SU-DHL-6 (cell line): ENCODE data around the gene PRKCZ.

Source experiments
- H2AFZ ChIP-seq: fragments of 200-600 bp; sonication (generic); 2 replicates; pipeline ENCODE4 v1.6.1; 2014; ENCODE audit warnings: low read depth, mild to moderate bottlenecking, moderate library complexity, mixed read lengths, antibody characterized with exemption, low read length; ENCODE audit not compliant: severe bottlenecking
- H3F3A ChIP-seq: fragments of 200-600 bp; shearing (Covaris generic); 2 replicates; pipeline ENCODE4 v1.6.0; 2016; ENCODE audit warnings: antibody characterized with exemption, mild to moderate bottlenecking; ENCODE audit not compliant: insufficient read depth
- H3K27ac ChIP-seq: fragments of 200-600 bp; sonication (generic); 2 replicates; pipeline ENCODE4 v1.5.1; 2016; ENCODE audit warnings: low read depth, mild to moderate bottlenecking, low read length, moderate library complexity, mixed read lengths
- H3K27me3 ChIP-seq: fragments of 200-600 bp; sonication (generic), shearing (Covaris generic); 2 replicates; pipeline ENCODE4 v1.6.0; 2014; ENCODE audit warnings: mild to moderate bottlenecking, low read length
- H3K36me3 ChIP-seq: fragments of 200-600 bp; sonication (generic); 2 replicates; pipeline ENCODE4 v1.6.1; 2014; ENCODE audit warnings: mild to moderate bottlenecking, low read length, mixed read lengths
- H3K4me2 ChIP-seq: fragments of 300-600, 200-600 bp; shearing (Covaris generic), sonication (generic); 2 replicates; pipeline ENCODE4 v1.6.0; 2014; ENCODE audit warnings: low read length, low read depth, mild to moderate bottlenecking; ENCODE audit not compliant: poor library complexity, severe bottlenecking
- H3K4me3 ChIP-seq: fragments of 200-600 bp; sonication (generic); 2 replicates; pipeline ENCODE4 v1.5.1; 2014; ENCODE audit warnings: antibody characterized with exemption, low read length, mild to moderate bottlenecking, mixed read lengths; ENCODE audit not compliant: insufficient read depth, poor library complexity, severe bottlenecking
- H3K79me2 ChIP-seq: fragments of 200-600 bp; sonication (generic); 2 replicates; pipeline ENCODE4 v1.6.1; 2014; ENCODE audit warnings: mild to moderate bottlenecking, low read length, moderate library complexity; ENCODE audit not compliant: insufficient read depth
- H3K9ac ChIP-seq: fragments of 200-600 bp; sonication (generic); 2 replicates; pipeline ENCODE4 v1.7.0; 2014; ENCODE audit warnings: mild to moderate bottlenecking, low read length
- H3K9me2 ChIP-seq: fragments of 200-600 bp; sonication (generic); replicated peaks from 2 replicates; pipeline ENCODE4 v1.6.1; 2014; ENCODE audit warnings: low read length; ENCODE audit not compliant: insufficient read depth
- H3K9me3 ChIP-seq: fragments of 200-600 bp; sonication (generic); 2 replicates; pipeline ENCODE4 v1.6.1; 2014; ENCODE audit warnings: low read length, mixed read lengths; ENCODE audit not compliant: insufficient read depth
- H4K20me1 ChIP-seq: fragments of 200-600 bp; sonication (generic); 2 replicates; pipeline ENCODE4 v1.6.1; 2014; ENCODE audit warnings: low read depth, mild to moderate bottlenecking, antibody characterized with exemption, low read length, moderate library complexity, mixed read lengths
- EZH2phosphoT487 ChIP-seq: fragments of 200-600 bp; sonication (generic), shearing (Covaris generic); conservative IDR thresholded peaks from 2 replicates; pipeline ENCODE4 v1.6.1; 2018; ENCODE audit warnings: mild to moderate bottlenecking, antibody characterized with exemption, low read length, moderate library complexity, mixed read lengths
- TF ChIP-seq, protein P1 (sequence below): fragments of 200-600 bp; sonication (generic); IDR thresholded peaks from one replicate; pipeline ENCODE4 v1.5.1; 2017; ENCODE audit warnings: antibody characterized with exemption, mild to moderate bottlenecking, low read length, moderate library complexity; ENCODE audit not compliant: insufficient read depth, poor library complexity, severe bottlenecking

PRKCZ gene

DNA sequence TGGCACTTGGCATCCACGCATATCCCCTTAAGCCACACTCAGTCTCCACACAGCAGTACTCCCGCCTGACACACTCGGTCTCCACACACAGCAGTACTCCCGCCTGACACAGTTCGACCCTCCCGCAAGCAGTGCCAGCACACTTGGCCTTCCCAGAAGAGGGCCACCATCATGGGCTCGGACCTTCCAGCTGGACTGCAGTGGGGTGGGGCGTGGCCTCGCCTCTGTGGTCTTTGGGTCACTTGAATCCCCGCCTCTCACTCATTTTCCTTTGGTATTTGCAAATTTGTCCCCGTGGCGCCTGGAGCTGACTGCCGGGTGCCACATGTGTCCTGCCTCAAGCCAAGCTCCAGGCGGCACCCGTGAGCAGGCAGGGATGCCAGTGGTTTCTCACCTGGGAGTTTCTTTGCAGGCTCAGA is 80.7 kb downstream of the PRKCZ start:
- no peak overlapping the region for H3K4me2 ChIP-seq
- no peaks in the 10 kb centered on the region for H3K9me3 ChIP-seq
- H3F3A ChIP-seq = no peaks in the 10 kb centered on the region
- no peak for TF ChIP-seq EZH2phosphoT487
- TF ChIP-seq, protein P1, sequence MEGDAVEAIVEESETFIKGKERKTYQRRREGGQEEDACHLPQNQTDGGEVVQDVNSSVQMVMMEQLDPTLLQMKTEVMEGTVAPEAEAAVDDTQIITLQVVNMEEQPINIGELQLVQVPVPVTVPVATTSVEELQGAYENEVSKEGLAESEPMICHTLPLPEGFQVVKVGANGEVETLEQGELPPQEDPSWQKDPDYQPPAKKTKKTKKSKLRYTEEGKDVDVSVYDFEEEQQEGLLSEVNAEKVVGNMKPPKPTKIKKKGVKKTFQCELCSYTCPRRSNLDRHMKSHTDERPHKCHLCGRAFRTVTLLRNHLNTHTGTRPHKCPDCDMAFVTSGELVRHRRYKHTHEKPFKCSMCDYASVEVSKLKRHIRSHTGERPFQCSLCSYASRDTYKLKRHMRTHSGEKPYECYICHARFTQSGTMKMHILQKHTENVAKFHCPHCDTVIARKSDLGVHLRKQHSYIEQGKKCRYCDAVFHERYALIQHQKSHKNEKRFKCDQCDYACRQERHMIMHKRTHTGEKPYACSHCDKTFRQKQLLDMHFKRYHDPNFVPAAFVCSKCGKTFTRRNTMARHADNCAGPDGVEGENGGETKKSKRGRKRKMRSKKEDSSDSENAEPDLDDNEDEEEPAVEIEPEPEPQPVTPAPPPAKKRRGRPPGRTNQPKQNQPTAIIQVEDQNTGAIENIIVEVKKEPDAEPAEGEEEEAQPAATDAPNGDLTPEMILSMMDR = no peak
- no peaks in the 10 kb centered on the region for H3K9me2 ChIP-seq
- H3K4me3 ChIP-seq = no peak overlapping the region
- H3K9ac ChIP-seq = no peak overlapping the region
- no peaks in the 10 kb centered on the region for H3K27me3 ChIP-seq
- H4K20me1 ChIP-seq = no peaks in the 10 kb centered on the region
- H3K27ac ChIP-seq = no peak overlapping the region
- H3K36me3 ChIP-seq = no peaks in the 10 kb centered on the region
- H3K79me2 ChIP-seq = no peaks in the 10 kb centered on the region
- H2AFZ ChIP-seq = no peak overlapping the region

DNA sequence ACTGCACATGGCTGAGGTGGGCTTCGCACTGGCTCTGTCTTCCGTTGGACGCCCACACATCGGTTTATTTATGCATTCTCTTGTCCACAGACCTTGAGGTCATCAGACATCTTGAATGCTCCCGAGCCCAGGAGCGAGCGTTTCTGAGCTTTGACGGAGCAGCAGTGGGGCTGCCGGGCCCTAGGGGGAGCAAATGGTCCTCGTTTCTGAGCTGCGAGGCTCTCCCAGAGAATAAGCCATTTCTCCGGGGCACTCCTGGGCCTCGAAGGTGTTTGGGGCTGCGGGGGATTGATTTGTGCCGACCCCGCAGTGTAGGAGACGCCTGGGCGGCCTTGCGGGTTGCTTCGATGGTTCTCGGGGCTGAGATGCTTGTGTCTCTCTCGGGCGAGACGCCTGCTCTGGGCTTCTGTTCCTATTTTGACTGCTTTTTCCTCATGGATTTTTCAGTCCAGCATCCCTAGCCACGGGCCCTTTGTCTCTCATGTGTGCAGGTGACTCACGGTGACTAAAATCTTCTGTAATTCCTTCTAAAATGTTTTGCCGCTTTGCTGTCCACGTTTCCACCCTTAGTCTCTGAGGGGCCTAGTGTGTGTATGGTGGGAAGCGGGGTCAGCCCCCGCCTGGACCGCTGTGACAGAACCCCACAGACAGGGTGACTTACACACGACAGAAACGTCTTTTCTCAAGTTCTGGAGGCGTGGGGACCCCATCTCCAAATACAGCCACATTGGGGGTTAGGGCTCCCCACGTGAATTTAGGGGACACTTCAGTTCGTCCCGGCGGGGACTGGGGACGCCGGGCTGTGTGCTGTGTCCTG is 82.2 kb downstream of the PRKCZ start:
- no peak overlapping the region for H3K4me2 ChIP-seq
- H3K9ac ChIP-seq = no peak overlapping the region
- H3F3A ChIP-seq = no peaks in the 10 kb centered on the region
- TF ChIP-seq, protein P1 = no peak
- TF ChIP-seq EZH2phosphoT487 = no peak
- H3K27ac ChIP-seq = no peak overlapping the region
- H3K36me3 ChIP-seq = no peaks in the 10 kb centered on the region
- no peaks in the 10 kb centered on the region for H3K79me2 ChIP-seq
- H3K4me3 ChIP-seq = no peak overlapping the region
- no peak overlapping the region for H2AFZ ChIP-seq
- no peaks in the 10 kb centered on the region for H3K27me3 ChIP-seq
- H3K9me2 ChIP-seq = no peaks in the 10 kb centered on the region
- no peaks in the 10 kb centered on the region for H3K9me3 ChIP-seq
- no peaks in the 10 kb centered on the region for H4K20me1 ChIP-seq

DNA sequence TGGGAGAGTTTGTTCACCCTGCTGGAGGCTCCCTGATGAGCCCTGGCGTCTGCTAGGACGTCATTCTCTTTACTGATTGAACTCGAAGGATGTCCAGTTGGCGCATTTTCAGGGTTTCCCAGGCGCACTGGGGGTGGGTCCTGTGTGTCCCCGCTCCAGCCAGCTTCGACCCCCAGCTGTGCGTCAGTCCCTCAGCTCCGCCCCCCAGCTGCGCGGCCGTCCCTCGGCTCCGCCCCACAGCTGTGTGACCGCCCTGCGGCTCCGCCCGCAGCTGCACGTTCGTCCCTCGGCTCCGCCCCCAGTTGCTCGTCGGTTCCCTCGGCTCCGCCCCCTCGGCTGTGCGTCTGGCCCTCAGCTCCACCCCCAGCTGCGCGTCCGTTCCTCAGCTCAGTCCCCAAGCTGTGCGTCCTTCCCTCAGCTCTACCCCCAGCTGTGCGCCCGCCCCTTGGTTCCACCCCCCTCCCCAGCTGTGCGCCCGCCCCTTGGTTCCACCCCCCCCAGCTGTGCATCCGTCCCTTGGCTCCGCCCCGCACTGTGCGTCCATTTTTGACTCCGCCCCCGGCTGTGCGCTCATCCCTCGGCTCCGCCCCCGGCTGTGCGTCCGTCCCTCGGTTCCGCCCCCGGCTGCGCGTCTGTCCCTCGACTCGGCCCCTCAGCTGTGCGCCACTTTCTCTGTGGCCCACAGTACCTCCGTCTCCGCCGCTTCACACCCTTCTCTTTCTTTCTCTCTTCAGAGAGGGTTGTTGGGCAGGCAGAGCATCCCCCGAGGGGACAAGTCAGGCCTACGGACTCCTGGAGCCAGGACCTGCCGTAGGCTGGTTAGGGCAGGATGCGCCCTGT is 83.0 kb downstream of the PRKCZ start:
- no peak overlapping the region for H2AFZ ChIP-seq
- H3K4me3 ChIP-seq = no peak overlapping the region
- no peaks in the 10 kb centered on the region for H3K9me2 ChIP-seq
- H3K4me2 ChIP-seq = no peak overlapping the region
- TF ChIP-seq, protein P1 = no peak
- TF ChIP-seq EZH2phosphoT487 = no peak
- no peaks in the 10 kb centered on the region for H4K20me1 ChIP-seq
- no peak overlapping the region for H3K9ac ChIP-seq
- H3F3A ChIP-seq = no peaks in the 10 kb centered on the region
- H3K36me3 ChIP-seq = no peaks in the 10 kb centered on the region
- no peaks in the 10 kb centered on the region for H3K27me3 ChIP-seq
- no peaks in the 10 kb centered on the region for H3K79me2 ChIP-seq
- H3K27ac ChIP-seq = no peak overlapping the region
- H3K9me3 ChIP-seq = no peaks in the 10 kb centered on the region
